ENCODE measurements around the gene BOK. TPM values are rescaled to one million over a fixed set of nuclear protein-coding genes. Genes with fewer than 3 reads are reported as not detected.

The BOK gene
- total RNA-seq, 1 experiment from 2014 or later, result 69.6 TPM

DNA sequence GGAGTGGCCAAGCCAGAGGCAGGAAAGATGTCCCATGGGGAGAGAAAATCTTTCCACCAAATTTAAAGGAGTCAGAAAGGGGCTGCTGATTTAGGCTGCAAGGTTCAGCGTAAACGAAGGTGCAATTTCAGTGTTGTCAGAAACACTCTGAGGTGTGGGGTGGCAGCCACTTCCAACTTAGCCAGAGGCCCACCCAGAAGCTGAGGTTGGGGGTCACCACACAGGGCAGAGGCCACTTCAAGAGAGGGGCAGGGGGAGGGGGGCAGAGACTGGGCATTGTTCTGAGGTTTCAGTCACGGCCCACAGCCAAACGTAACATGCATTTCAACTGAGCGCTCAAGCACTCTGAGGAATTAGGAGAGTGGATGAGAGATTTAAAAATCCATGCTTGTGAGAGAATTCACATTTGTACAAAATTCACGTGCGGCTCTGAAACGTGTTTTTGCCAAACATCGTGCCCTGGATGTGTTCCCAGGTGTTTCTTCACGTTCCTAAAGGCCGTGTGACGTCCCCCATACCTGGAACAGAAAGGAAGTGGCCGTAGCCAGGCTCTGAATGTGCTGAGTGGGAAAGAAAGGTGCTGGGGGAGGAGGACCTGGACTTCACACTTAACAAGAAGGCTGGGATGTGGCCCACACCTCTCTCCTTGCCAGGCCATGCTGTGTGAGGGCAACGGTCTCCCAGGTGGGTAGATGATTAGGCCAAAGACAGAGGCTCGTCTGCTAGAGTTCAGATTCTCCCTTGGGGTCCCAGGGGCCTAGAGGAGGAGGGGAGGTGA lies 19.5 kb upstream of the BOK start:
- no peak for DNase-seq (ENCODE audit: low read depth)

DNA sequence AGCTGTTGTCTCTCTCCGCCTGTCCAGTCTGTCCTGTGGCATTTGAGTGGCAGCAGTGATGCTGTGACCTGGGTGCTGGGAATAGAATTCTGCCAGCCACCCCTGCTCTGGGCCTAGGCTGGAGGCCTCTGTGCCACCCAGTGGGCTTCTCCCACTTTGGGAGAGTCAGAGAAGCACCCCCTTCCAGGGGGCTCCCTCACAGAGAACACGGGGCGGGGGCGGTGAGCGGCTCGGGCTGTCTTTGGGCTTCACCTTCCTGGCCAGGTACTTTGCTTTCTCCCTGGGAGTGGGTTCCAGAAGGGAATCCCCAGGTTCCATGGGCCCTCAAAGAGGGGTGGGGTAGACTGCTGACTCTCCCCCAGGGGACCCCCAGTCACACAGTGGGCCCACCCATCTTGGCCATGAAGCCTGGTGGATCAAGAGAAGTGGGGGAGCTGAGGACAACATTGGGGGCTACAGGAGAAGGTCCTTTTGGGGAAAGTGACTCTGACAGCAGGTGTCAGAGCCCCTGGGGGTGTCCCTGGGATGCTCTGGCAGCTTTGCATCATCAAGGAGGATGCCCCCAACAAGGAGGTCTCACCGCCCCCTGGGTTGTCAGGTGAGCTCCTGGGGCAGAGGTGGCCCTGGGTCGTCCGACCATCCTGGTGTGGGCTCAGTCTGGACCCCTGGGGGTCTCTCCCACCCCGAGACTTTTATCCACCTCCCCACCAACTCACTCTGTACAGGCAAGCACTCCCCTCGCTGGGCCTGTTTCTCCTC lies 18.8 kb upstream of the BOK start:
- DNase-seq (ENCODE audit: low read depth), result no peak

DNA sequence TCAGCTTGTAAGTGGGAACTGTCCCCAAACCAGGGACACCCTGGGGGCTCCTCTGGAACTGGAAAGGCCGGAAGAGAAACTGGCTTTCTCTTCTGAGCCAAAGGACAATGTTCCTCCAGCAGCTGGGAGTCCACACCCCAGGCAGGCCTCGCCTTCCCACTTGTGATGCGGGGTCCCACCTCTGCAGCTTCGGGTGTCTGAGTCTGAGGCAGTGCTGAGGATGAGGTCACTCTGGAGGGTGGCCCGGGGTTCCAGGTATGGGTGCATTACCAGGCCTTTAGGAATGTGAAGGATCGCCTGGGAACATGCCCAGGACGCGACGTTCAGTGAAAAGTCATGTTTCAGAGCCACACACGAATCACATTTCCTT lies 18.2 kb upstream of the BOK start:
- DNase-seq (ENCODE audit: low read depth), result no peak

DNA sequence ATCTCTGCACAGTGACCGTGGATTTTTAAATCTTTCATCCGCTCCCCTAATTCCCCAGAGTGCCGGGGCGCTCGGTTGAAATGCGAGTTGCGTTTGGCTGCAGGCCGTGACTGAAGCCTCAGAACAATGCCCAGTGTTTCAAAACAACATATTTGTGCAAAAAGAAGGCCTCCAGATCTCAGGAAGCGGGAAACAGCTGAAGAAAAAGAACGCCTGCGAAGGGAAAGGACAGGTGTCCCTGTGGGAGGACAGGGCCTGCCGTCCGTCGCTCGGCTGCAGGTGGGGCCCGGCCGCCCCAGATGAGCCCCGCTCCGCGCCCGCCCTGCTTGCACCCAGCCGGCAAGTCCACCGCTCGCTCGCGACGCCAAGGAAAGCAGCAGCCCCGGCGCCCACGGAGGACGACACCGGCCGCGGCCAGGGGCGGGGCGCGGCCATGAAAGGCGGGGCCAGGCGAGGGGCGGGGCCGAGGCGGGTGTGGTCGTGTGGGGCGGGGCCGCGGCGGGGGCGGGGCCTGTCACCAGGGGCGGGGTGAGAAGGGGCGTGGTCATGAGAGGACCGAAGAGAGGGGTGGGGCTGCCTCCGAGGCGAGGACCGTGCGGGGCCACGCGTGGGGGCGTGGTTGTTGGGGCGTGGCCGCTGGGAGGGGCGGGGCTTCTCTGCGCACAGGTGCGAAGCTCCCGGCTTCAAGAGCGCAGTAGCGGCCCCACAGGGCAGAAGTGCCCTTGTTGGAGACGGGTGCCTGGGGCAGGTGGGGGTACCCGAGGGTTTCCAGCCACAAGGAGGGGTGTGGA lies 17.6 kb upstream of the BOK start:
- DNase-seq (ENCODE audit: low read depth), result peak; percentile 59

DNA sequence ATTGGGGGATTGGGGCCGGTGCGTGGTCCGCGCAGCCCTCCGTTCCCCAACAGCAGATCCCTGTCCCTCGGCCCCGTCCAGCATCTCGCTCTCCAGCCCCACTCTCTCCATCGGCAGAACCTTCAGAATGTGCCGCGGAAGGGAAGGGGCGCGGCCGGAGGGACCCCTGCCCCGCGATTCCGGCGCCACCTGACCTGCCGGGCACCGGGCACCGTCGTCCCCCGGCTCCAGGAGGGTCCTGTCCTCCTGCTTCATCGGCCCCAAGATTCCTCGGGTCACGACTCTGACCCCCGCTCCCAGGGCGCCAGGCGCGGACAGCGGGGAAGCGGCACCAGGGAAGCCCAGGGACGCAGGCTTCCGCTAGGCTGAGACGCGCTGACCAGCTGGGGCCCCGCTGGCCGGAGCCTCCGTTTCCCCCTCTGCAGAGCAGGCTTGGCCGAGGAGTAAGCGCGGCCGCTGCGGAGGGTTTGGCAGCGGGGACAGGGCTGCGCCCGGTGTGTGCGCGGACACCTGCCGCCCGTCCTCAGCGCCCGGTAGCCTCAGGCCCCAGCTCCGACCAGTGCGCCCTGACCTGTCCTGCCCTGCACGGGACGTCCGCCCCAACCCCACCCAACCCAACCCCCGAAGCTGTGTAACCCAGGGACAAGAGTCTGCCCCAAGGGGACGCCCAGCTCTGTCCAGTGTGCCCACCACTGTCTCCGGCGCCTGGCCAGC lies 16.8 kb upstream of the BOK start:
- no peak for DNase-seq (ENCODE audit: low read depth)

DNA sequence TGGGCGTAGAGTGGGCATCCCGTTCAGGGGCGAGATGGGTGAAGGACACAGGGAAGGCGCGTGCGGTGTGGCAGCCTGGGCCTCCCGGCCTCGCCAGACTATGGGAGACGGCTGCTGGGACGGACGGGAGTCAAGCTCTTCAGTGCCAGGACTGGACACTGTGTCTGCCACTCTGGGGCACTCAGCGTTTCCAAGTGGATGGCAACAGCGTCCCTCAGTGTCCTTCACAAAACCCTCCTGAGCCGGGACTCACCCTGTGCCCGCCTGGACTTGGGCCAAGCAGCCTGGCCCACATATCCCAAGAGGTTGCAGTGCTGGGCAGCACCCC lies 16.3 kb upstream of the BOK start:
- no peak for DNase-seq (ENCODE audit: low read depth)

DNA sequence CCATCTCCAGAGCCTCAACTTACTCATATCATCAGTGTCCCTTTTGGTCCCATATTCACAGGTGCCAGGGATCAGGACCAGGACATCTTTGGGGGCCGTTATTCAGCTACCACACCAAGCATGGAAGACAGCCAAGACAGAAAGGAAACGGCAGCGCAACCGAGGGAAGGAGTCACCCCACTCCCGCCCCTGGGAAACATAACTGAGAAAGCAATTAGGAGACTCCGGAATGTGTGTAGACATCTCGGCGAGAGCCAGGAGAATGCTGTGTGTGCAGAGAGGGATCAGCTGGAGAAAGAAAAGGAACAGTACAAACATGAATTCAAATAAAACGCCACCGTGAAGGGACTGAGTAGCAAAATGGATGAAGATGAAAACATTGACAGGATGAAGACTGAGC lies 13.4 kb upstream of the BOK start:
- peak; percentile 75 for DNase-seq (ENCODE audit: low read depth)

DNA sequence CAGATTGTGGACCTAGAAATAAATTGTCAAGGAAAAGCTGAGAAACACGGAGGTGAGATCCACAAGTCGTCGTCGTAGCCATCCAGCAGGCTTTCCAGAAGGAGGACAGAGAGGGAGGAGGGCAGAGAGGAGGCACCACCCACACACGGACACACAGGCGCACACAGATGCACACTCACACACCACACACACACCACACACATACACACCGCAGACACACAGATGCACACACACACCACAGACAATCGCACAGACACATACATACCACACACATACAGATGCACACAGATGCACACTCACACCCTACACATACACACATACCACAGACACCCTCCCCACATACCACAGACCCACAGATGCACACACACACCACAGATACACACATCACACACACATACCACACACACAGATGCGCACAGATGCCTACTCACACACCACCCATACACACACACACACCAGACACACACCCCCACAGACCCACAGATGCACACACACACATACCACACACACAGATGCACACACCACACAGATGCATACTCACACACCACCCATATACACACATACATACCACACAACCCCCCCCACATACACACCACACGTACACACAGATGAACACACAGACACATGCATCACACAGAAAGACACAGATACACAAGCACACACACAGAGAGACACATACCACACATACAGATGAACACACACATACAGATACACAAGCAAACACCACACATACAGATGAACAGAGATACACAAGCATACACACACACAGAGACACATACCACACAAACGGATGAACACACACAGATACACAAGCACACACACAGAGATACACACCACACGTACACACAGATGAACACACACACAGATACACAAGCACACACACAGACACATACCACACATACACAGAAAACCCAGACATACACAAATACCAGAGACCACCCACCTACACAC lies 12.7 kb upstream of the BOK start:
- peak; percentile 32 for DNase-seq (ENCODE audit: low read depth)

DNA sequence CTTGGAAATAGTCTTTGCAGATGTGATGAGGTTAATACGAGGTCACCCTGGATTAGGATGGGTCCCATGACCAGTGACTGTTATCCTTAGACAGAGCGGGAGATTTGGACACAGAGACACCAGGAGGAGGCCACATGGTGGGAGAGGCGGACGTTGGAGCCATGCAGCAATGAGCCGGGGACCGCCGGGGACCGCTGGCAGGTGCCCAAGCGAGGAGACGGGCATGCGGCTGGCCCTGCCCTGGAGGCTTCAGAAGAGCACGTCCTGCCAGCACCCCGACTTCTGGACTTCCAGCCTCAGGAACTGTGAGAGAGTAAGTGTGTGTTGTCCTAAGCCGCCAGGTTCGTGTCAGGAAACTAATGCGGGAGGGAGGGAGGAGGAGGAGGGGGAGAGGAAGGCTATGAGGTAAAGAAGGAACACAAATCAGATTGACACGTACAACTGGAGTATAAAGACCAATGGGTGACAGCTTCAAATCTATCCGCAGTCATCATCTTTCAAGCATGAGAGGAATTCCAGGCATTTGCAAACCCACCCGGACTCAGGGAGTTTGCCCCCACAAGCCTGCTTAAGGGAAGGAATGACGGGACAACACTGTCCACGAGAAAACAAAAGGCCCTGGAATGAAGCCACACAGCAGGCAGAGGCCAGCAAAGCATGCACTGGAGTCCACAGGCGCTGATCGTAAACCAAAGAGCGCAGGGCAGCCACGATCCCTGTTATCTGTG lies 11.6 kb upstream of the BOK start:
- DNase-seq (ENCODE audit: low read depth), result peak; percentile 98

DNA sequence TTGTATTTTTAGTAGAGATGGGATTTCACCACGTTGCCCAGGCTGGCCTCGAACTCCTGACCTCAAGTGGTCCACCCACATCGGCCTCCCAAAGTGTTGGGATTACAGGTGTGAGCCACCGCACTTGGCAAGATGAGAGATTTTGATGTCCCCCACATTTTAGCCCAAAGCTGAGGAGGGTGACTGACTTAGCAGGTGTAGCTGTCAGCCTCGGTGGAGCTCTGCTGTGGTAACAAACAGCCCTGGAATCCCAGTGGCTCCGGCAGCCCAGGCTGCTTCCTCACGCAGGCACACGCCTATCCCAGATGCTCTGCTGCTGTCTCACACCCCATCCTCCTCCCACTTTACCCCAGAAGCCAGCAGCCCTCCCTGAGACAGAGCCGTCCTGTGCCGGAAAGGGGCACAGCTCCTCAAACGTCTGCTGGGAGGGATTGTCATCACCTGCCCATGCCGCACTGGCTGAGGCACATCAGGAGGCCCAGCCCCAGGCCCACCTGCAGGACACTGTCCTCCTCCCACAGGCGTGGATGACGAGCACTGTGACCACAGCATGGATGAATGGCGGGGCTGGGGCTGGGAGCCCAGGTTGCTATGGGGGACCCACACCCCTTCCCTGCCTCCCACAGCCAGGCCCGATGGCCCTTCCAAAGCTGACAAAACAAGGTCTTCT lies 10.6 kb upstream of the BOK start:
- no peak for DNase-seq (ENCODE audit: low read depth)

DNA sequence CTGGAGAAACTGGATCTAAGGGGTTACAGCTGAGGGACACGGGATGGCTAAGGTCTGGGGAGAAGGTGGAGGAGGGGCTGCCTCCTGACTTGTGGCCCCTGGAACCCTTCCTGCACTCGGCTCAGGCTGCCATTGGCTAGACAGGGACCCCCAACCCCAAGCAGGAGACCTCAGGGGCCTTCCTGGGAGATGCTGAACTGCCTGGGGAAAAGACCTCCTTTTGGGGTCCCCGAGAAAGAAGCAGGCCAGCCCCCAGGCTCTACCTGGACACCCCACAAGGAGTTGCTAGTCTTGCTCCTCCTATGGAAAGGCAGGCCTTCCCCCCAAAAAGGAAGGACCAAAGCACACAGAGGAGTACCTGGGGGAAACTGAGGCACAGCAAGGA lies 10.1 kb upstream of the BOK start:
- DNase-seq (ENCODE audit: low read depth), result no peak

DNA sequence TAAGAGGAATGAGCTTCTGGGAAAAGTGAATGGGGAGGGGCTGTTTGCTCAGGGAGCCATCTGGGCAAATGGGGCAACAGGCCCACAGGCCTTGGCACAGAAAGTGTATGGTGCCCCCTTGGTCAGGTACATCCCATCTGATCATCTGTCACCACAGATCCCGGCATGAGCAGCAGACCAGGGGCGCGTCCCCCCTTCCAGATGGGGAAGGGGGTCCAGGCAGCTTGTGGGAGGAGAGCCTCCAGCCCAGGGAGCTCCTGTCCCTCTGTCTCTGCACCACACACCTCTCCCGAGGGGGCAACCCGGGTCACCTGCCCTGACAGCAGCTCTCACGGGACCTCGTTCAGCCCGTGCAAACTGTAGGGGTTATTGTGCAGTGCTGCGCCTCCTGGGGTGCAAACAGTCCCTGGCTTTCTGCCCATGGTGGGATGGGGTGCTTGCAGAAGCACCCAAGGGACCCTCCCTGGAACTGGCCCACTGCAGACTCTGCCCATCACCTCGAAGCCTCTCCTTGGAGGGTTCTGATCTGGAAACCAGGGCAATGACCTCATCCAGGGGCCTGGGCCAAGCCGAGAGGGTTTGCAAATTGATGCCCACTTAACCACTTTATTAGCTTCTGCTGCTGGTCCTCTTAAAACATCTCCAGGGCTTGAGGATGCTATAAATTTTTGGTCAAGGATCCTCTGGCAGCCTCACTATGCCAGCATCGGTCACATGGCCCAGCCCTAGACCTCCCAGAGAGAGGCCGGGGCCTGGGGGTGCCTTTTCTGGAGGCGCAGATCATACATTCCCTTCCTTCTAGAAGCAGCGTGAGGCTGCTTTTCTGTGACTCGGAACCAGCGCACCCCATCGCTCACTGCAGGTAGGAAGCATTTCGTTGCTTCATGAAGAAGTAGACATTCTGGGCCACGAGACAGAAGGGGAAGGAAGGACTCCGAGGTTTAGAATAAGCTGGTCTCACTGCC lies 7.6 kb upstream of the BOK start:
- DNase-seq (ENCODE audit: low read depth), result no peak

DNA sequence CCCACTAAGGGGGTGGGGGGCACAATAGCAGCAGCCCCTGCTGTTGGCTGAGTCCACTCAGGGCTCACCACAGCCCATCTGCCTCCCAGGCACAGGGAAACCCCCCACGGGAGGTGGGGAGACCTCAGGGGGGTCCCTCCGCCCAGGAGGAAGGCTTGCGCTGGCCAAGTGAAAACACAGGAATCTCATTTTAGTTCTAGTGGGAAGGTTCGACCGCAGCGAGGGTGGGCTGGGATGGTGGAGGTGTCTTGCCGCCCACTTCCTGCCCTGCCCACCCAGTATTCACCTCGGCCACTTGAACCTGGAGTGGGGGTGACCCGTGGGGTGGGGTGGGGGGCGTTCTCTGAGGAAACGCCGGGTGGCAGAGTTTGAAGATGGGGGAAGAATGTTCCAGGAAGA lies 6.9 kb upstream of the BOK start:
- no peak for DNase-seq (ENCODE audit: low read depth)

DNA sequence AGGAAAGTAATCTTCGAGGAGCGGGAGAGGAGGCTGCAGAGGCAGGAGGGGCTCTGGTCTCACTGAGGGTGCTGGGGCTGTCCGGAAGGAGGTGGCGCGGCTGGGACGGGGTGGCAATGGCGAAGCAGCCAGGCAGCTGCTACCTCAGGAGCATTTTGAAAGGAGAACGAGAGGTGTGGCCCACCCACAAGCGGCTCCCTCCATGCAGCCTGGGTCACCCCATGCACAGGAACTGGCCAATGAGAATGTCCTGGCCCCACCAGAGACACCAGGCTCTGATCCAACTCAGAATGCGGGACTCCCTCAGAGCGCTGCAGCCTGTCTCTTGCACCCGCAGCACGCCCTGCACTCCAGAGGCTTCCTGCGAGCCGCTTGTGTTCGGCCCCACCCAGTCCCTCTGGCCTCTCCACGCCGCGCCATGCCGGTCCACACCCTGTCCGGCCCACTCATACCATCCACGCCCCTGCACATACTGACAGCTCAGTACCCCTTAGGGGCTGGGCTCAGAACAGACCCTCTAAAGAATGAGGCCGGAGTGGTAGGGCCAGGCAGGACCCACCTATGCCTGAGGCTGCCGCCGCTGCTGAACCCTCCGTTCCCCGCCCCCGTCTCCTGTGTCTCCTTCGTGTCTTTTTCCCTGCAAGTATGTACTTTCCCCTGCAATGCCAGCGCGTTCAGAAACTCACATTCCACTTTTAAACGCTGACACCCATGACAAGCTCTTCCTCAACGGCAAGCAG lies 6.4 kb upstream of the BOK start:
- DNase-seq (ENCODE audit: low read depth), result no peak

DNA sequence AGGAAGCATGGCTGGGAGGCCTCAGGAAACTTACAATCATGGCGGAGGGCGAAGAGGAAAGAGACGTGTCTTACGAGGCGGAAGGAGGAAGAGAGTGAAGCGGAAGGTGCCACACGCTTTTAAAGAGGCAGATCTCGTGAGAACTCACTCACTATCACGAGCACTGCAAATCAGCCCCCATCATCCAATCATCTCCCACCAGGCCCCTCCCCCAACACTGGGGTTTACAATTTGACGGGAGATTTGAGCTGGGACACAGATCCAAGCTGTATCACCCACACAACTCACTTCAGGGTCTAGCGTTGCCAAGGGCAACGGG lies 5.1 kb upstream of the BOK start:
- no peak for DNase-seq (ENCODE audit: low read depth)

DNA sequence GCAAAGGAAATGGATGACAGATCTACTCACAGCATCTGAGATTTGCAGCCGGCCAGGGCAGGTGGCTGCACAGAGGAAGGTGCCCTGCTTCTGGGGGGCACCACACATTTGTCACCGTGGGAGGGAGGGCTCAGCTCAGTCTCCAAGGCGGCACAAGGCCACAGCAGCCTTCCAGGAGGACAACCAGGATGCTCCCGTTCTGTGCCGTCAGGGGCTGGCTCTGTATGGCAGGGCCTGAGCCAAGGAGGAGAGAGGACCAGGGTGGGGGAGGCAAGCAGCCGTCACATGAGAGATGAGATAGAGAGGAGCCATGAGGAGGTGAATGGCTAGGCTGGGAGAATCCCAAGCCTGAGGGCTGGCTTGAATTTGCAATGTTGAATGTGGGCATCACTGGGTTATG lies 4.6 kb upstream of the BOK start:
- no peak for DNase-seq (ENCODE audit: low read depth)

DNA sequence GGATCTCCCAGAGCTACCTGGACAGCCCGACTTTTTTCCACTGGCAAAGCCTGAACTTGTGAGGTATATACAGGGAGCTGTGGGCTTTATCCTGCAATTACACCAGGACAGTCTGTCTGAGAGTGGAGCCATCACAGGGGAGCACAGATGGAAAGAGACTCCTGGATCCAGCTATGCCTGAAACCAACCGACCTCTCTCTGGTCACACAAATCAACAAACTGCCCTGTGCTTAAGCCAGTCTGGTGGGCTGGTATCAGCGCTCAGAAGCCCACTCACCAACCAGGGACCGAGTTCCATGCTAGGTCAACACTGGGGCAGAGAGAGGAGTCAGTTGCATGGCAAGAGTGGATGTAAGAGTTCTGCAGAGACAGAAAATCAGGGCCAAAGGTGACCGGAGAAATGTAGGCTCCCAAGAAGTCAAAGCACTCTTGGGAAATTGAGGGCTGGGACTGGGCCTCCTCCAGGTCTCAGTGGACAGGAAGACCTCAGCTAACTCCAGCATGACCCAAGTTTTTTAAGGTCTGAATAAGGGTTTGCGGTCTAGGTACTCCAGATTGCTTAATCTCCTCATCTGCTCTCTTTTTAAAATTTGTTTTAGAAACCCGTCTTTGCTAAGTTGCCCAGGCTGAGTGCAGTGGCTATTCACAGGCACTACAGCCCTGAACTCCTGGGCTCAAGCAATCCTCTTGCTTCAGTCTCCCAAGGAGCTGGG lies 3.8 kb upstream of the BOK start:
- no peak for DNase-seq (ENCODE audit: low read depth)
